Astrocyte (in vitro differentiated cells and primary cell): ENCODE data around the gene ST14. TPM values are rescaled to one million over a fixed set of nuclear protein-coding genes. Genes with fewer than 3 reads are reported as not detected.
A peak's percentile ranks its signal among the peaks of the same experiment; 100 is the strongest.

Source experiments
- DNase-seq: peaks from one replicate; pipeline ENCODE4 v3.0.0-alpha.2; 2010; ENCODE audit warnings: low read depth
- FAIRE-seq: peaks from 2 replicates; lab custom pipeline; 2011; peaks lifted over from hg19 to GRCh38; lab: Jason Lieb, UNC
- H2AFZ ChIP-seq: 2 replicates; pipeline ENCODE4 v1.6.0; 2012; ENCODE audit warnings: low read depth, low read length, inconsistent platforms
- H3K27ac ChIP-seq: 2 replicates; pipeline ENCODE4 v1.5.1; 2011; ENCODE audit warnings: low read depth, low read length, inconsistent platforms
- H3K27me3 ChIP-seq: 2 replicates; pipeline ENCODE4 v1.6.0; 2011; ENCODE audit warnings: low read length, inconsistent platforms; ENCODE audit not compliant: insufficient read depth
- H3K36me3 ChIP-seq: 2 replicates; pipeline ENCODE4 v1.5.1; 2011; ENCODE audit warnings: low read length, inconsistent platforms; ENCODE audit not compliant: insufficient read depth
- H3K4me1 ChIP-seq: 2 replicates; pipeline ENCODE4 v1.5.1; 2011; ENCODE audit warnings: low read length, inconsistent platforms; ENCODE audit not compliant: insufficient read depth
- H3K4me2 ChIP-seq: 2 replicates; pipeline ENCODE4 v1.6.0; 2012; ENCODE audit warnings: low read length, inconsistent platforms
- H3K4me3 ChIP-seq: 2 replicates; pipeline ENCODE4 v1.5.1; 2011; ENCODE audit warnings: low read depth, mild to moderate bottlenecking, low read length, inconsistent platforms; ENCODE audit not compliant: insufficient read depth
- H3K79me2 ChIP-seq: 2 replicates; pipeline ENCODE4 v1.6.0; 2012; ENCODE audit warnings: mild to moderate bottlenecking, low read length, inconsistent platforms; ENCODE audit not compliant: insufficient read depth
- H3K9ac ChIP-seq: 2 replicates; pipeline ENCODE4 v1.6.0; 2012; ENCODE audit warnings: mild to moderate bottlenecking, low read length, inconsistent platforms
- H3K9me3 ChIP-seq: 2 replicates; pipeline ENCODE4 v1.5.1; 2012; ENCODE audit warnings: low read depth, mild to moderate bottlenecking, low read length, inconsistent platforms; ENCODE audit not compliant: insufficient read depth
- H4K20me1 ChIP-seq: 2 replicates; pipeline ENCODE4 v1.6.0; 2012; ENCODE audit warnings: low read length, inconsistent platforms; ENCODE audit not compliant: insufficient read depth
- H3K27ac Mint-ChIP-seq: one replicate; pipeline ENCODE4 v1.8.0; 2021; ENCODE audit warnings: mild to moderate bottlenecking, mixed read lengths; ENCODE audit not compliant: unreplicated experiment
- H3K27me3 Mint-ChIP-seq: one replicate; pipeline ENCODE4 v1.8.0; 2021; ENCODE audit warnings: low read depth, mixed read lengths; ENCODE audit not compliant: unreplicated experiment
- H3K36me3 Mint-ChIP-seq: one replicate; pipeline ENCODE4 v1.8.0; 2021; ENCODE audit warnings: low read depth, mixed read lengths; ENCODE audit not compliant: unreplicated experiment
- H3K4me1 Mint-ChIP-seq: one replicate; pipeline ENCODE4 v1.8.0; 2021; ENCODE audit warnings: low read depth, mixed read lengths; ENCODE audit not compliant: unreplicated experiment
- H3K4me3 Mint-ChIP-seq: one replicate; pipeline ENCODE4 v1.8.0; 2021; ENCODE audit warnings: mild to moderate bottlenecking, moderate library complexity, mixed read lengths; ENCODE audit not compliant: unreplicated experiment
- H3K9me3 Mint-ChIP-seq: one replicate; pipeline ENCODE4 v1.8.0; 2021; ENCODE audit warnings: mild to moderate bottlenecking, mixed read lengths; ENCODE audit not compliant: unreplicated experiment
- CTCF ChIP-seq: IDR thresholded peaks from 2 replicates; pipeline ENCODE4 v1.5.1; 2011; ENCODE audit warnings: low read depth, mild to moderate bottlenecking, inconsistent platforms, low read length, moderate library complexity; ENCODE audit not compliant: insufficient read depth
- EZH2 ChIP-seq: IDR thresholded peaks from 2 replicates; pipeline ENCODE4 v1.6.1; 2012; ENCODE audit warnings: mild to moderate bottlenecking, low read length, inconsistent platforms; ENCODE audit not compliant: insufficient read depth
- total RNA-seq: library from RNA; stranded (reverse); gene quantifications from 2 replicates; pipeline ENCODE4 v1.2.1, GENCODE V29; 2021

The ST14 gene
- total RNA-seq, 1 donor from 2014 or later: 4.2 TPM

- peak overlapping the region; percentile 87 for H3K27ac Mint-ChIP-seq
- no peaks in the 10 kb centered on the region for H3K27me3 Mint-ChIP-seq
- Histone ChIP-seq H3K4me1 (peaks cover 11% of the 10 kb centered on the region), H4K20me1 (peaks cover 65% of the 10 kb centered on the region), H3K36me3 (peaks cover 13% of the 10 kb centered on the region), H3K4me2 (no peak overlapping the region), H3K79me2 (no peaks in the 10 kb centered on the region), H3K9me3 (no peaks in the 10 kb centered on the region), H2AFZ (no peak overlapping the region), H3K27me3 (peaks cover 19% of the 10 kb centered on the region), H3K9ac (no peak overlapping the region), H3K4me3 (no peak overlapping the region), H3K27ac (no peak overlapping the region)
- FAIRE-seq (no peak), DNase-seq (peak; percentile 50)
- H3K36me3 Mint-ChIP-seq: peaks cover 27% of the 10 kb centered on the region
- TF ChIP-seq CTCF: no peak
- TF ChIP-seq EZH2: no peak
- H3K4me1 Mint-ChIP-seq: peaks cover 50% of the 10 kb centered on the region
- H3K9me3 Mint-ChIP-seq: no peaks in the 10 kb centered on the region
- H3K4me3 Mint-ChIP-seq: no peak overlapping the region
Measured at GRCh38 chr11:130112071-130112830, 47.3 kb upstream of the ST14 start.

- H3K36me3 ChIP-seq: peaks cover 16% of the 10 kb centered on the region
- H3K4me1 ChIP-seq: peaks cover 11% of the 10 kb centered on the region
- FAIRE-seq: no peak
Measured at GRCh38 chr11:130114281-130114680, 45.3 kb upstream of the ST14 start.

More at GRCh38 chr11:130114281-130114680, 45.3 kb upstream of the ST14 start:
- H2AFZ ChIP-seq: no peak overlapping the region
- Mint-ChIP-seq H3K36me3 (peaks cover 22% of the 10 kb centered on the region), H3K4me1 (peaks cover 51% of the 10 kb centered on the region), H3K4me3 (no peak overlapping the region), H3K27me3 (no peaks in the 10 kb centered on the region), H3K9me3 (no peaks in the 10 kb centered on the region), H3K27ac (peak overlapping the region; percentile 55)
- DNase-seq: no peak
- H3K4me2 ChIP-seq: no peak overlapping the region
- H3K27me3 ChIP-seq: peaks cover 23% of the 10 kb centered on the region
- H3K9ac ChIP-seq: no peak overlapping the region
- no peaks in the 10 kb centered on the region for H3K9me3 ChIP-seq
- H3K27ac ChIP-seq: no peak overlapping the region
- peaks cover 76% of the 10 kb centered on the region for H4K20me1 ChIP-seq
- H3K4me3 ChIP-seq: no peak overlapping the region
- peaks cover 5% of the 10 kb centered on the region for H3K79me2 ChIP-seq
- TF ChIP-seq CTCF (no peak), EZH2 (no peak)
